ENCODE data around the gene STAB1.

- TF ChIP-seq CTCF (IDR thresholded peaks at IDR 0.05) = no peak
- TF ChIP-seq POLR2A (IDR thresholded peaks at IDR 0.05) = no peak
These were observed 693 bp upstream of the STAB1 start for GRCh38 chr3:52494445-52494844.
